Activated T-cell treated with anti-CD3 and anti-CD28 coated beads, Interleukin-2, amount 50 U/mL, for 4 hours (primary cell): ENCODE data around the gene CELF4. TPM values are rescaled to one million over a fixed set of nuclear protein-coding genes. Genes with fewer than 3 reads are reported as not detected.
A peak's percentile ranks its signal among the peaks of the same experiment; 100 is the strongest.

ENCODE experiments used
- ATAC-seq, 2 donors: fragments of 200-7000 bp; cut with Tn5 transposase; one replicate each; pipeline ENCODE4 v1.10.0; 2021
- DNase-seq: peaks from one replicate; pipeline ENCODE4 v3.0.0-alpha.2; 2020
- H3K27me3 Mint-ChIP-seq: one replicate; pipeline ENCODE4 v1.8.0; 2021; ENCODE audit warnings: low read depth, mixed read lengths
- H3K36me3 Mint-ChIP-seq: one replicate; pipeline ENCODE4 v1.8.0; 2022; ENCODE audit warnings: mixed read lengths; ENCODE audit not compliant: insufficient read depth
- H3K4me1 Mint-ChIP-seq: one replicate; pipeline ENCODE4 v1.8.0; 2021; ENCODE audit warnings: low read depth, mixed read lengths
- H3K4me3 Mint-ChIP-seq: one replicate; pipeline ENCODE4 v1.8.0; 2021; ENCODE audit warnings: mild to moderate bottlenecking, moderate library complexity, mixed read lengths
- H3K9me3 Mint-ChIP-seq: one replicate; pipeline ENCODE4 v1.8.0; 2021; ENCODE audit warnings: mixed read lengths
- total RNA-seq, 3 donors: library from RNA; stranded (reverse); gene quantifications; one replicate each; pipeline ENCODE4 v1.2.1, GENCODE V29; 2021

The CELF4 gene
- total RNA-seq, 3 donors from 2014 or later = not detected

DNA sequence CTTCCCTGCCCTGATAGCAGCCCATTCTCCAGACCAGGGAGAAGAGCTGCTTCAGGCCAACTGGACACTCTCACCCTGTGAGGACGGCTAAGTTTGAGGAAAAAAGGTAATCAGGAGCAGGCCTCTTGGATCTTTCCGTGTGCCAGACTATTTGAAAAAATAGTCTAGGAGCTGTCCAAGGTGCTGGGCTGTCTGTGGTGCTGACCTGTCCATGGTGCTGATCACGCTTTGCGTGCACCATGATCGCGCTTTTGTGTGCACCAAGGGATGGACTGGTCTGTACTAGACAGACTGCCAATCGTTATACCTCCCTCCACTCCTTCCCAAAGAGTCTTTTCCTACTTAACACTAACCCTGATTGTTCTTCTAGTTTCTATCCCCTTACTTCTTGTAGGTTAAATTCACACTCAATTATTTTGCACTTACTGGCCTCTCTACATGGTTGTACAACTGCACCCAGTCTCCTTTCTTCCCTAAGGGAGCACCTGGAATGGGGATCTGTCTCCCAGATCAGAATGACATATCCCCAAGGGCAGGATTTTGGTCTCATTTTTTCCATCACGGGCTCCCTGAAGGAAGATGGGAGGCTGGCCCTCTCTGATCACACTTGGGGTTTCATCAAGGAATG, 295.4 kb downstream of the CELF4 start:
- no peak for DNase-seq
- no peak overlapping the region for H3K4me3 Mint-ChIP-seq

GRCh38 chr18:37266290-37266689, 299.3 kb downstream of the CELF4 start:
- DNase-seq = no peak
- no peaks in the 10 kb centered on the region for H3K4me1 Mint-ChIP-seq
- ATAC-seq = no peak
- peaks cover 9% of the 10 kb centered on the region for H3K27me3 Mint-ChIP-seq
- H3K9me3 Mint-ChIP-seq = peaks cover 13% of the 10 kb centered on the region
- H3K36me3 Mint-ChIP-seq = no peaks in the 10 kb centered on the region
- H3K4me3 Mint-ChIP-seq = no peak overlapping the region

More for the DNA sequence above, 295.4 kb downstream of the CELF4 start:
- no peaks in the 10 kb centered on the region for H3K36me3 Mint-ChIP-seq
- no peak for ATAC-seq
- H3K27me3 Mint-ChIP-seq = peaks cover 10% of the 10 kb centered on the region
- no peaks in the 10 kb centered on the region for H3K4me1 Mint-ChIP-seq
- H3K9me3 Mint-ChIP-seq = peaks cover 13% of the 10 kb centered on the region

- Mint-ChIP-seq H3K4me1 (no peaks in the 10 kb centered on the region), H3K36me3 (no peaks in the 10 kb centered on the region), H3K27me3 (peaks cover 9% of the 10 kb centered on the region), H3K4me3 (no peak overlapping the region), H3K9me3 (peaks cover 6% of the 10 kb centered on the region)
- no peak for ATAC-seq
- DNase-seq = no peak
Observed at GRCh38 chr18:37265382-37265781, 300.2 kb downstream of the CELF4 start.

DNA sequence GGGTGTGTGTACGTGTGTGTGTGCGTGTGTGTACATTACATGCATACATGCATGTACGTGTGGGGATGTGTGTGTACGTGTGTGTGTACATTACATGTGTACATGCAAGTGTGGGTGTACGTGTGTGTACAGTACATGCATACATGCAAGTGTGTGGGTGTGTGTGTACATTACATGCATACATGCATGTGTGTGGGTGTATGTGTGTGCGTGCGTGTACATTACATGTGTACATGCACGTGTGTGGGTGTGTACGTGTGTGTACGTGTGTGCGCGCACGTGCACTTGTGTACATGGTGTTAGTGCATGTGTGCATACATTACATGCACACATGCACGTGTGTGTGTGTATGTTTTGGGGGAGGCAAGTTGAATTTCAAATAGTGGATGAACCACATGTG, 300.6 kb downstream of the CELF4 start:
- Mint-ChIP-seq H3K4me1 (no peaks in the 10 kb centered on the region), H3K4me3 (no peak overlapping the region), H3K27me3 (peaks cover 9% of the 10 kb centered on the region)

DNA sequence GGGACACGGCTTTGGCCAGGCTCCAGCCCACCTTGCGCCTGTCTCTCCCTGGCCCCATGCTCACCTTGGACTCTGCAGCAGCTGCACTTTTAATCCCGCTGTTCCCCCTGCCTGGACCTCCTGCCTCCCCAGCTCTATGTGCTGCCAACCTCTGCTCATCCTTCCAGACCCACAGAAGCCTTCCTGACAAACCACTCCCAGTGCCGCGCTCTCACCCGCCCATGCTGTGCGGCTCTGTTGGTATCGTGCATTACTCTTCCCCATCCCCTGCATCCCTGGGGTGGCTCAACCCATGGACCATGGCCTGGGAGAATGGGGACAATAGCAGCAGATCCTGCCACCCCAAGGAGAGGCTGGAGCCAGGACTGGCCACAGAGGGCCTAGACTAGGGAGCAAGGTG, 303.6 kb downstream of the CELF4 start:
- Mint-ChIP-seq H3K27me3 (peaks cover 14% of the 10 kb centered on the region), H3K4me3 (no peak overlapping the region), H3K4me1 (no peaks in the 10 kb centered on the region), H3K9me3 (no peaks in the 10 kb centered on the region), H3K36me3 (no peaks in the 10 kb centered on the region)
- ATAC-seq = no peak
- DNase-seq = no peak

More for the DNA sequence above, 300.6 kb downstream of the CELF4 start:
- ATAC-seq (no peak), DNase-seq (no peak)
- no peaks in the 10 kb centered on the region for H3K36me3 Mint-ChIP-seq
- H3K9me3 Mint-ChIP-seq = peaks cover 2% of the 10 kb centered on the region

DNA sequence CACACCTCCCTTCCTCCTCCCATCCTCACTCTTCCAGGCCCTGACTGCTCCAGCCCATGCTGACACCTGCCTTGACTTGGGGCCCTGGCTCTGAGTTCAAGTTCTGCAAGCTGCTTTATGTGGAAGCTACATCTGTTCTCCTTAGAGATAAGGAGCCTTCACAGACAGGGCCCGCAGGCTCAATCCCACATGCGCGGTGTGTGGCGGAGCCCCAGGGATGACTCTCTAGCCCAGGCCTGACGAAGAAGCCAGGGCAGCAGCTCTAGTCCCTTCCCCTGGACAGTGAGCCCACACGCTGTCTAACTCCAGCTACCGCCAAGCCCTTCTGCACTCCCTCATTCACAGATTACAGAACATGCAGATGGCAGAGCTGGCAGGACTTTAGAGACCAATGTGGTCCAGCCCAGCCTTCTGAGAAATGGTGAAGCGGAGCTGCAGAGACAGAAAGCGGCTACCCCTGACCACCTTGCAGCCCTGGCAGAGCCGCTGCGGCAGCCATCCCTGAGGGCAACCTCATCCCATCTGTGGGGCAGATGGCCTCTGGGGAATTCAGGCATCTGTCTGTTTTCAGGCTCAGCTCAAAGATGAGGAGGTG, 304.3 kb downstream of the CELF4 start:
- peaks cover 14% of the 10 kb centered on the region for H3K27me3 Mint-ChIP-seq
- no peak for ATAC-seq

DNA sequence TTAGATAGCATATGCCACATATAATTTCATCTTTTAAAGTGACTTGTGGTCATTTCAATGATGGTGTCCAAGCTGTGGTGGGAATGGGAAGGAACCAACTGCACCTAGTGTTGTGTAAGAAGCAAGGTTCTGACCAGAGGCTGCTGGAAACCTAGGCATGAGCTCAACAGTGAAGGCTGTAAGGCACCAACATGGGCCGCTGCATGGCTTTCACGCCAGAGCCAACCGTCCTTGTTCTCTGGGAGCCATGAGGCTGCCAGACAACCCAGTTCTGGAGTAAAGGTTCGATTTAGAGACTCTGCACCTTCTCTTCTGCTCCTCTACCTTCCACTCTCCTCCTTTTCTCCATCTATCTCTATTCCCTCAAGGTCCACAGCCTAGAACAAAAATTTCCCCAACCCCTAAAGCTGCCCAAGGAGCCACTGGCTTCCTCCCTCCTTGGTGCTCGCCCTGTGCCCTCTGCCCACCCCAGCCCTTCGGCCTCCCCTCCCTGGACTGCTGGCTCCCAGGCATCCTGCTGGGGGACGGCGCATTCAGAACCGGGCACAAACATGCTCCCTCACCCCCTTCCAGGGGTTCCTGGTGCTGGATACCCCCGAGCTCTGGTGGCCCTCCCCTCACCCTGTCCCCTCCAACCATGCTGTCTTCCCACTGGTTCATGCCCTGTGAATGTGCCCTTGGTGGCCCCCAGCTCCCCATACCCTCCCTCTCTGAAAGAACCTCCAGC, 305.1 kb downstream of the CELF4 start:
- DNase-seq = no peak
- Mint-ChIP-seq H3K36me3 (no peaks in the 10 kb centered on the region), H3K4me3 (no peak overlapping the region), H3K9me3 (no peaks in the 10 kb centered on the region), H3K4me1 (no peaks in the 10 kb centered on the region), H3K27me3 (peaks cover 21% of the 10 kb centered on the region)
- no peak for ATAC-seq

More for the DNA sequence above, 304.3 kb downstream of the CELF4 start:
- DNase-seq = no peak
- no peaks in the 10 kb centered on the region for H3K4me1 Mint-ChIP-seq
- H3K36me3 Mint-ChIP-seq = no peaks in the 10 kb centered on the region
- H3K4me3 Mint-ChIP-seq = no peak overlapping the region
- H3K9me3 Mint-ChIP-seq = no peaks in the 10 kb centered on the region

- Mint-ChIP-seq H3K27me3 (peaks cover 29% of the 10 kb centered on the region), H3K9me3 (no peaks in the 10 kb centered on the region), H3K4me1 (peaks cover 1% of the 10 kb centered on the region), H3K4me3 (no peak overlapping the region), H3K36me3 (no peaks in the 10 kb centered on the region)
- ATAC-seq (no peak), DNase-seq (no peak)
Observed at GRCh38 chr18:37259711-37260110, 305.9 kb downstream of the CELF4 start.

DNA sequence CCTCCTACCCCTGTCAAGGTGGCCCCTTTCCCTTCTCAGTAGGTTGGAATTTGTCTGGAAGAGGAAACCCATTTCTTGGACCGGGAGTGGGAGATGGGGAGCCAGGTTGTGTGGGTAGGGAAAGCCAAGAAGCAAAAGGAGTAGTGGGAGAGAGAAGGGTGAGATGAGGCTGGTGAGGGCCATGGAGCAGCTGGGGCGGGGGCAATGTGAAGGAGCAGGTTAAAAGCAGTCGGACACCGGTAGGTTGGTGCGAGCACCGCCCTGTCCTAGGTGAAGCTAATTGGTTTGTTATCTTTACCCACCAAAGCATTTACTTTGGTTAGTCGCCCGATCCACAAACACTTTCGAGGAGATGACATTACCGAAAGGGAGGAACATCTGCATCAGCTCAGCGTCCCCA, 306.8 kb downstream of the CELF4 start:
- peaks cover 4% of the 10 kb centered on the region for H3K4me1 Mint-ChIP-seq
- no peaks in the 10 kb centered on the region for H3K9me3 Mint-ChIP-seq
- ATAC-seq (no peak), DNase-seq (no peak)
- H3K36me3 Mint-ChIP-seq = no peaks in the 10 kb centered on the region
- no peak overlapping the region for H3K4me3 Mint-ChIP-seq
- H3K27me3 Mint-ChIP-seq = peaks cover 28% of the 10 kb centered on the region

- Mint-ChIP-seq H3K27me3 (peaks cover 31% of the 10 kb centered on the region), H3K4me1 (peaks cover 4% of the 10 kb centered on the region), H3K36me3 (no peaks in the 10 kb centered on the region), H3K9me3 (no peaks in the 10 kb centered on the region), H3K4me3 (no peak overlapping the region)
- DNase-seq = no peak
- ATAC-seq = no peak
Observed at GRCh38 chr18:37258131-37258530, 307.5 kb downstream of the CELF4 start.

- H3K4me3 Mint-ChIP-seq = no peak overlapping the region
- H3K36me3 Mint-ChIP-seq = no peaks in the 10 kb centered on the region
- H3K9me3 Mint-ChIP-seq = no peaks in the 10 kb centered on the region
- H3K27me3 Mint-ChIP-seq = peaks cover 52% of the 10 kb centered on the region
- peaks cover 6% of the 10 kb centered on the region for H3K4me1 Mint-ChIP-seq
- DNase-seq (no peak), ATAC-seq (no peak)
Observed at GRCh38 chr18:37254973-37255372, 310.6 kb downstream of the CELF4 start.

DNA sequence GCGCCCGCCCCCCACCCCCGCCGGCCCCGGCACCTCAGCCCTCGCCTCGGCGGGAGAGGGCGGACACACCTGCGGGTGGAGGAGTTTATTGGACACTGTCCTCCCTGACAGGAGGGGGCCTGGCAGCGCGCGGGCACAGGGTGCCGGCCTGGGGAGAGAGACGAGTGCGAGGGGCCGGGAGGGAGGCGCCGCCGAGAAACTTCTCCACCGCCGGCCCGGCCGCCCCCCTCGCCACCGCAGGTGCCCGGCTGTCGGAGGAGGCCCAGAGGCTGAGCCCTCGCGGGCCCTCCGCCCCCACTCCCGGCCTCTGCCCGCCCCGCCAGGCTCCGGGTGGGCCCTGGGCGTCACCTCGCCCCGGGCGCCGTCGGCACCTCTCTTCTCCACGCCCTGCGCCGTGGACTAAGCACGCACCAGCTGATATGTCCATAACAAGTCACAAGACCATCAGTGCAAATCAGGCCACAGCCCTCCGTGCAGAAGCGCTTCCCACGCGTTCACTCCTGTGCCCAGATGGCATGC, 311.3 kb downstream of the CELF4 start:
- peak overlapping the region; percentile 7 for H3K4me3 Mint-ChIP-seq
- ATAC-seq (peak in 1 of 2 donors; percentile 31), DNase-seq (no peak)
- H3K36me3 Mint-ChIP-seq = no peaks in the 10 kb centered on the region
- H3K4me1 Mint-ChIP-seq = peaks cover 6% of the 10 kb centered on the region
- H3K27me3 Mint-ChIP-seq = peaks cover 52% of the 10 kb centered on the region
- no peaks in the 10 kb centered on the region for H3K9me3 Mint-ChIP-seq

DNA sequence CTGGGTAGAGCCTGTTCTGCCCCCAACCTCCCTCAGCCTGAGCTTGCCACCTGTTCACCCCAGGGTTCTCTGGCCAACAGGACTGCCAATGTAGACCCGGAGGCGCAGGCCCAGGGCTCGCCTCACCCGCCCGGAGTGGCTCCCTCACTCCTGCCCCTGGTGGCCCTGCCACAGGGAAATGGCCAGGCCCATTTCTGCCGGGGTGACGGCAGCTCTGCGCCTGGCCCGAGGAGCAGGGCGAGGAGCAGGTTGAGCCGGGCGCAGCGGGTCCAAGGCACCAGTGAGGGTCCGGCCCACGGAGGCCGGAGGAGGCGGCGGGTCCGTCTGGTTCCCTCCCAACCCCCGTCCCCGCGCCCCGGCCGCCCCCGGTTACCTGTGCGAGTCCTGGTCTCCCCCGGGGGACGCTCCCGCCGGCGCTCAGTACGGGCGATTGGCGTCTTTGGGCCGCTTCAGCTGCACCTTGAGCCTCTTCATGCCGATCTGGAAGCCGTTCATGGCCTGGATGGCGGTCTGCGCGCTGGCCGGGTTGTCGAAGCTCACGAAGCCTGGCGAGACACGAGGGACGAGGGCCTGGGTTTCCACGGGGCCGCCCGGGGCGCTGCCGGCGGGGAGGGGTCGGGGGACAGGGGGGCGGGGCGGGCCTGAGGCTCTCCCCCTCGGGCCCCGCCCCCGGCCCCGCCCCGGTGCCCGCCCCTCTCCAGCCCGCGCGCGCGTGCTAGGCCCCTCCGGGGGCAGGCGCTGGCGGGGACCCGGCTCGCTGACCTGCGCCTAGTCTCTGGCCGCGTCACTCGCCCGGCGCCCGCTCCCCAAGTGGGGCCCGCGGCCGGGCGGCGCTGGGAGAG, 312.0 kb downstream of the CELF4 start:
- no peak for DNase-seq

DNA sequence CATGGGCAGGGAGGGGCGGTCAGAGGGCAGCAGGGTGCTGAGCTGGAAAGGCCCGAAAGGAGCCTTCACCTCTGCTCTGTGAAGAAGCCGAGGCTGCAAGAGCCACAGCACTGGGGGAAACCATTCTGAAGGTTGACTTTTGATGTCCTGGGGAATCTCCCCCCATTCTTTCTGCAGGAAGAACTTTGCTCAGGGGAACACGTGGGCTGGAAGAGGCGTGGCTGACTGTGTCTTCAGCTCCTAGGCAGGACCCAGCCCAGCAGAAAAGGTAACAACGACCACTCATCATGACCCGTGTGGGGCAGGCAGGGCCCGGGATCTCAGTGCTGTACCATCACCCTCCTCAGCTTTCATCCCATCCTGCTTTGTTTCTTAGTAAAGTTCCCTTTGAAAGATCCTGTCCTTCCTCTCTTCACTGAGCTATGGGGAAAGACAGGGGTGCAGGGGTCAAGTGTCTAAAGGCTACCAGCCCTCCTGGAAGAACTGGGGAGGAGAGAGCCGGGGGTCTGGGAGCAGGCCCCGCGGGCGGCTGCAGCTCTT, 312.7 kb downstream of the CELF4 start:
- DNase-seq (no peak), ATAC-seq (no peak)
- no peaks in the 10 kb centered on the region for H3K9me3 Mint-ChIP-seq
- H3K4me3 Mint-ChIP-seq = no peak overlapping the region
- peaks cover 6% of the 10 kb centered on the region for H3K4me1 Mint-ChIP-seq
- H3K27me3 Mint-ChIP-seq = peaks cover 48% of the 10 kb centered on the region
- no peaks in the 10 kb centered on the region for H3K36me3 Mint-ChIP-seq

More for the DNA sequence above, 312.0 kb downstream of the CELF4 start:
- H3K36me3 Mint-ChIP-seq = no peaks in the 10 kb centered on the region
- peaks cover 52% of the 10 kb centered on the region for H3K27me3 Mint-ChIP-seq
- no peak overlapping the region for H3K4me3 Mint-ChIP-seq
- peaks cover 6% of the 10 kb centered on the region for H3K4me1 Mint-ChIP-seq
- peak in 1 of 2 donors; percentile 37 for ATAC-seq
- no peaks in the 10 kb centered on the region for H3K9me3 Mint-ChIP-seq
